HEK293 (cell line): ENCODE results near the gene DPP9.

Source experiments
- SP2 ChIP-seq: fragments of 450-650 bp; formaldehyde crosslinking; IDR thresholded peaks from 2 replicates; pipeline ENCODE4 v1.5.1; 2016; ENCODE audit warnings: missing biosample characterization, missing genetic modification characterization
- TCF7L2 ChIP-seq: IDR thresholded peaks from 2 replicates; pipeline ENCODE4 v1.6.1; 2011; ENCODE audit warnings: low read depth, mild to moderate bottlenecking, inconsistent platforms, low read length, moderate library complexity, borderline replicate concordance
- TSHZ1 ChIP-seq: fragments of 450-650 bp; formaldehyde crosslinking; IDR thresholded peaks from 2 replicates; pipeline ENCODE4 v1.5.1; 2016; ENCODE audit warnings: missing biosample characterization, missing genetic modification characterization, borderline replicate concordance
- YY1 ChIP-seq: fragments of 450-650 bp; formaldehyde crosslinking; IDR thresholded peaks from 2 replicates; pipeline ENCODE4 v1.5.1; 2018; ENCODE audit warnings: missing biosample characterization, missing genetic modification characterization
- ZBTB21 ChIP-seq: fragments of 450-650 bp; formaldehyde crosslinking; IDR thresholded peaks from 2 replicates; pipeline ENCODE4 v1.5.1; 2017; ENCODE audit warnings: missing biosample characterization, missing genetic modification characterization
- ZBTB48 ChIP-seq: fragments of 450-650 bp; formaldehyde crosslinking; IDR thresholded peaks from 2 replicates; pipeline ENCODE4 v1.5.1; 2016; ENCODE audit warnings: missing biosample characterization, missing genetic modification characterization
- ZBTB8A ChIP-seq: fragments of 450-650 bp; formaldehyde crosslinking; IDR thresholded peaks from 2 replicates; pipeline ENCODE4 v1.5.1; 2016; ENCODE audit warnings: missing biosample characterization, missing genetic modification characterization
- ZNF202 ChIP-seq: fragments of 450-650 bp; formaldehyde crosslinking; IDR thresholded peaks from 2 replicates; pipeline ENCODE4 v1.5.1; 2016; ENCODE audit warnings: missing biosample characterization, missing genetic modification characterization, borderline replicate concordance
- ZNF292 ChIP-seq: fragments of 450-650 bp; formaldehyde crosslinking; IDR thresholded peaks from 2 replicates; pipeline ENCODE4 v1.5.1; 2016; ENCODE audit warnings: low read depth, missing biosample characterization, missing genetic modification characterization, borderline replicate concordance
- ZNF747 ChIP-seq: fragments of 450-650 bp; formaldehyde crosslinking; IDR thresholded peaks from 2 replicates; pipeline ENCODE4 v1.5.1; 2016; ENCODE audit warnings: missing biosample characterization, missing genetic modification characterization
- ZNF768 ChIP-seq: fragments of 450-650 bp; formaldehyde crosslinking; IDR thresholded peaks from 2 replicates; pipeline ENCODE4 v1.5.1; 2018; ENCODE audit warnings: missing biosample characterization, mild to moderate bottlenecking, missing genetic modification characterization
- TF ChIP-seq, protein P1 (sequence below): fragments of 450-650 bp; formaldehyde crosslinking; IDR thresholded peaks from 2 replicates; pipeline ENCODE4 v1.5.1; 2016; ENCODE audit warnings: missing biosample characterization, missing genetic modification characterization
- TF ChIP-seq, protein P2 (sequence below): fragments of 450-650 bp; IDR thresholded peaks from 2 replicates; pipeline ENCODE4 v1.5.1; 2018; ENCODE audit warnings: missing biosample characterization, missing genetic modification characterization
- TF ChIP-seq, protein P3 (sequence below): fragments of 450-650 bp; formaldehyde crosslinking; IDR thresholded peaks from 2 replicates; pipeline ENCODE4 v1.5.1; 2016; ENCODE audit warnings: missing biosample characterization, missing genetic modification characterization, low read depth

DNA sequence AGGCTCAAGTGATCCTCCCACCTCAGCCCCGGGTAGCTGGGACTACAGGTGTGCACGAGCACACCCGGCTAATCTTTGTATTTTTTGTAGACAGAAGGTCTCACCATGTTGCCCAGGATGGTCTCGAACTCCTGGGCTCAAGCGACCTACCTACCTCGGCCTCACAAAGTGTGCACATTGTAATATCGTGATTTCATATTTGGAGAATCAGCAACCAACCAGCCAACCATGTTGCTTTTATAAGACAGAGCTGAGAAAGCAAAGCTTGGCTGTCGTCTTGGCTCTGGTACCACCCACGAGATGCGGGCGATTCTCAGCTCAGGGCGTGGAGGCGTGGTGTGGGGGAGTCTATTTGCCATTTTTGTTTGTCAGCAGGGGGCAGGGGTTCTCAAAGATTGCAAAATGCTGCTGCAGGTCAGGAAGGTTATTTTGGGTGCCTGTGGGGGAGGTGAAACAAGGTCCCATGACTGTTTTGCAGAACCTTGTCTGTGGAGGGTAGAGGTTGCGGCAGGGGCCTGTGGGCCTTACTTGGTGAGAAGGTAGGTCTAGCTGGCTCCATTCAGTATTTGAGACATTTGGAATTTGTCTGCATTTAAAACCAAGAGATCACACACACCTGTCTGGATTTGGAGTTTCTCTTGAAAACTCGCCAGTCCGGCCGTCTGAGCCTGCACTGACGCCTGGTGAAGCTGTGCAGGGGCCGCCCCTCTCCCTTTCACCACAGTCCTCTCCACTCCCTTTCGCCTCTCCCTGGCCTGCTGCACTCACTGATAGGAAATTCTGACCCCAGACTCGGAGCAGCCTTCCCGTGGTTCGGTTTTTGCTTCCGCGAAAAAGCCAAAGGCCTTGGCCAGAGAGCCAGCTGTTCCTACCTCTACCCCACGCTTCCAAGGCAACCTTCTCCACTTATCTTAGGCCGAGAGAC lies 68.9 kb downstream of the DPP9 start:
- no peak for TF ChIP-seq TSHZ1 (tag by site-specific recombination)
- TF ChIP-seq, protein P1, sequence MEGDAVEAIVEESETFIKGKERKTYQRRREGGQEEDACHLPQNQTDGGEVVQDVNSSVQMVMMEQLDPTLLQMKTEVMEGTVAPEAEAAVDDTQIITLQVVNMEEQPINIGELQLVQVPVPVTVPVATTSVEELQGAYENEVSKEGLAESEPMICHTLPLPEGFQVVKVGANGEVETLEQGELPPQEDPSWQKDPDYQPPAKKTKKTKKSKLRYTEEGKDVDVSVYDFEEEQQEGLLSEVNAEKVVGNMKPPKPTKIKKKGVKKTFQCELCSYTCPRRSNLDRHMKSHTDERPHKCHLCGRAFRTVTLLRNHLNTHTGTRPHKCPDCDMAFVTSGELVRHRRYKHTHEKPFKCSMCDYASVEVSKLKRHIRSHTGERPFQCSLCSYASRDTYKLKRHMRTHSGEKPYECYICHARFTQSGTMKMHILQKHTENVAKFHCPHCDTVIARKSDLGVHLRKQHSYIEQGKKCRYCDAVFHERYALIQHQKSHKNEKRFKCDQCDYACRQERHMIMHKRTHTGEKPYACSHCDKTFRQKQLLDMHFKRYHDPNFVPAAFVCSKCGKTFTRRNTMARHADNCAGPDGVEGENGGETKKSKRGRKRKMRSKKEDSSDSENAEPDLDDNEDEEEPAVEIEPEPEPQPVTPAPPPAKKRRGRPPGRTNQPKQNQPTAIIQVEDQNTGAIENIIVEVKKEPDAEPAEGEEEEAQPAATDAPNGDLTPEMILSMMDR (tag by site-specific recombination), result no peak
- no peak for TF ChIP-seq ZBTB21 (tag by site-specific recombination)
- TF ChIP-seq YY1, result no peak
- TF ChIP-seq, protein P2, sequence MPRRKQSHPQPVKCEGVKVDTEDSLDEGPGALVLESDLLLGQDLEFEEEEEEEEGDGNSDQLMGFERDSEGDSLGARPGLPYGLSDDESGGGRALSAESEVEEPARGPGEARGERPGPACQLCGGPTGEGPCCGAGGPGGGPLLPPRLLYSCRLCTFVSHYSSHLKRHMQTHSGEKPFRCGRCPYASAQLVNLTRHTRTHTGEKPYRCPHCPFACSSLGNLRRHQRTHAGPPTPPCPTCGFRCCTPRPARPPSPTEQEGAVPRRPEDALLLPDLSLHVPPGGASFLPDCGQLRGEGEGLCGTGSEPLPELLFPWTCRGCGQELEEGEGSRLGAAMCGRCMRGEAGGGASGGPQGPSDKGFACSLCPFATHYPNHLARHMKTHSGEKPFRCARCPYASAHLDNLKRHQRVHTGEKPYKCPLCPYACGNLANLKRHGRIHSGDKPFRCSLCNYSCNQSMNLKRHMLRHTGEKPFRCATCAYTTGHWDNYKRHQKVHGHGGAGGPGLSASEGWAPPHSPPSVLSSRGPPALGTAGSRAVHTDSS (tag by site-specific recombination), result no peak
- TF ChIP-seq ZNF768 (tag by site-specific recombination), result no peak
- TF ChIP-seq SP2 (tag by site-specific recombination), result no peak
- TF ChIP-seq ZBTB48, result no peak
- no peak for TF ChIP-seq ZNF202
- TF ChIP-seq ZNF747 (tag by site-specific recombination), result no peak
- TF ChIP-seq ZNF292 (tag by site-specific recombination), result no peak
- TF ChIP-seq, protein P3, sequence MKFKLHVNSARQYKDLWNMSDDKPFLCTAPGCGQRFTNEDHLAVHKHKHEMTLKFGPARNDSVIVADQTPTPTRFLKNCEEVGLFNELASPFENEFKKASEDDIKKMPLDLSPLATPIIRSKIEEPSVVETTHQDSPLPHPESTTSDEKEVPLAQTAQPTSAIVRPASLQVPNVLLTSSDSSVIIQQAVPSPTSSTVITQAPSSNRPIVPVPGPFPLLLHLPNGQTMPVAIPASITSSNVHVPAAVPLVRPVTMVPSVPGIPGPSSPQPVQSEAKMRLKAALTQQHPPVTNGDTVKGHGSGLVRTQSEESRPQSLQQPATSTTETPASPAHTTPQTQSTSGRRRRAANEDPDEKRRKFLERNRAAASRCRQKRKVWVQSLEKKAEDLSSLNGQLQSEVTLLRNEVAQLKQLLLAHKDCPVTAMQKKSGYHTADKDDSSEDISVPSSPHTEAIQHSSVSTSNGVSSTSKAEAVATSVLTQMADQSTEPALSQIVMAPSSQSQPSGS (tag by site-specific recombination), result no peak
- no peak for TF ChIP-seq TCF7L2
- TF ChIP-seq ZBTB8A, result no peak
